HG02938 (cell line): Measurements from ENCODE around the gene HDAC1.
"Not testable (repeated sequence)": the region's sequence is repeated elsewhere in the genome, so short reads cannot be mapped to it uniquely, and the experiment has no call there.

ENCODE experiments used
- ATAC-seq: cut with Tn5 transposase; IDR thresholded peaks from one replicate; pipeline ENCODE4 v1.9.1; 2021; ENCODE audit warnings: mild to moderate bottlenecking, moderate library complexity; ENCODE audit not compliant: unreplicated experiment

Gene HDAC1

GRCh38 chr1:32291708-32292538 is at the start of gene HDAC1:
TSS of gene HDAC1 (plus strand) at chr1:32292083. CDS start at chr1:32292170, 87 bp downstream.
- peak; percentile 85 for ATAC-seq

- no peak for ATAC-seq
Measured at GRCh38 chr1:32242341-32242851, 49.5 kb upstream of the HDAC1 start.

GRCh38 chr1:32246888-32247273 is 45.0 kb upstream of the HDAC1 start, which contains the start of gene FAM167B:
TSS of gene FAM167B (plus strand) at chr1:32247222. CDS start at chr1:32247422, 200 bp downstream.
- ATAC-seq: no peak

DNA sequence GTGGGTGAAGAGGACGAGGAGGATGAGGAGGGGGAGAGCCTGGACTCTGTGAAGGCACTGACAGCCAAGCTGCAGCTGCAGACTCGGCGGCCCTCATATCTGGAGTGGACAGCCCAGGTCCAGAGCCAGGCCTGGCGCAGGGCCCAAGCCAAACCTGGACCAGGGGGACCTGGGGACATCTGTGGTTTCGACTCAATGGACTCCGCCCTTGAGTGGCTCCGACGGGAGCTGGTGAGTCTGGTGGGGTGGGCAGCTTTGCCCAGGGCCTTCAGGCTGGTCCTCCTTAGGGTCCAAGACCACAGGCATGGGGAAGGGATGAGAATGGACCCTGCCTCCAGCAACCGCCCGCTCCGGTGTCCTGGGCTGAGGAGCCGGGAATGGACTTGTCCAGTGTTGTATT is 44.4 kb upstream of the HDAC1 start:
- no peak for ATAC-seq

- no peak for ATAC-seq
Measured at GRCh38 chr1:32247983-32248889, 43.6 kb upstream of the HDAC1 start.

DNA sequence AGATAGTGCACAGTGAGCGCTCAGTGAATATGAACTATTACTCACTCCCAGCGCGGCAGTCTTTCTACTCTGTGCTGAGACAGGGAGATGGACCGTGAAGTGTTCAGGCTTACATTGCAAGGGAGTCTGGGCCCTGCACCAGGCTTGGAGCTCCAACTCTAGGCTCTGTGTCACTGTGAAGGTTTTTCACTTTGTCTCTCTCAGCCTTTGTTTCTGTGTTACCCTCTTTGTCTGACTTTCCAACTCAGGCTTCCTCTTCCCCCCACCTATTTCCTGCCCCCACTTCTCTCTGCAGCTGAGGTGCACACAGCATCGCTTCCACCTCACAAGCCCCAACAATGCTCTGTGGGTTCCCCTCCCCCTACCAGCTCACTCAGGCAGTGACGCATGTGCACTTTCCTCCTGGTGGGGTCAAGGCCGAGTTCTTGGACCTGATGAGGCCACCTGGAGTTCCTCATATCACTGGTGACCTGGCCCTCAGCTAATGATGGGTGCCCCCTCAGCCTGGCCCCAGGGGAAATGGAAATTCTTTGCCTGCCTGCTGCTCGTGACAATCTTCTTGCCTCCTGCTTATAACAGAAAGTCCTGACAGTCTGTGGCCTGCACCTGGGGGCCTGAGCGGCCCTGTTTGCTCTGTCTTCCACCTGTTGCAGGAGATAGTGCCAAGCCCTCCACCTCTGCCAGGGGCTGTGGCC is 41.9 kb upstream of the HDAC1 start:
- ATAC-seq: peak; percentile 49

GRCh38 chr1:32250893-32251716 is 40.8 kb upstream of the HDAC1 start, which contains the start of gene LCK:
TSS of gene LCK (plus strand) at chr1:32251265. CDS start at chr1:32274330, 23,065 bp downstream.
- ATAC-seq: no peak

- ATAC-seq: no peak
Measured at GRCh38 chr1:32255072-32256071, 36.5 kb upstream of the HDAC1 start.

GRCh38 chr1:32256473-32257226 is 35.2 kb upstream of the HDAC1 start:
- no peak for ATAC-seq

- ATAC-seq: no peak
Measured at GRCh38 chr1:32257227-32257508, 34.7 kb upstream of the HDAC1 start.

DNA sequence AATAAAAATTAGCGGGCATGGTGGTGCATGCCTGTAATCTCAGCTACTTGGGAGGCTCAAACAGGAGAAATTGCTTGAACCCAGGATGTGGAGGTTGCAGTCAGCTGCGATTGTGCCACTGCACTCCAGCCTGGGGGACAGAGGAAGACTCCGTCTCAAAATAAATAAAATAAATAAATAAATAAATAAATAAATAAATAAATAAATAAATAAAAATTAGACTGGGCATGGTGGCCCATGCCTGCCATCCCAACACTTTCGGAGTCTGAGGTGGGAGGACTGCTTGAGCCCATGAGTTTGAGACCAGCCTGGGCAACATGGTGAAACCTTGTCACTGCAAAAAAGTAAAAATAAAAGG is 28.7 kb upstream of the HDAC1 start:
- ATAC-seq: not testable (repeated sequence)

DNA sequence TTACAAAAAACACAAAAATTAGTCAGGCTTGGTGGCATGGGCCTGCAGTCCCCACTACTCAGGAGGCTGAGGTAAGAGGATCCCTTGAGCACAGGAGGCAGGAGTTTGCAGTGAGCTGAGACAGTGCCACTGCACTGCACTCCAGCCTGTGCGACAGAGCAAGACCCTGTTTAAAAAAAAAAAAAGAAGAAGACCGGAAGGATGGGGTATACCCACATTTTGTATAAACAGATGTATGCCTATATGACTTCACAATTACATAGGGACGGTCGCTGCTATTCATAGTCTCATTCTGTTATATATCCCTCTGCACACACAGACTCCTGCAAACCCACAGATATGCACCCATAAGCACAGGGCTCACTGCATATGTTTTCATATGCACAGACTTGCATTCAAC is 28.1 kb upstream of the HDAC1 start:
- no peak for ATAC-seq

DNA sequence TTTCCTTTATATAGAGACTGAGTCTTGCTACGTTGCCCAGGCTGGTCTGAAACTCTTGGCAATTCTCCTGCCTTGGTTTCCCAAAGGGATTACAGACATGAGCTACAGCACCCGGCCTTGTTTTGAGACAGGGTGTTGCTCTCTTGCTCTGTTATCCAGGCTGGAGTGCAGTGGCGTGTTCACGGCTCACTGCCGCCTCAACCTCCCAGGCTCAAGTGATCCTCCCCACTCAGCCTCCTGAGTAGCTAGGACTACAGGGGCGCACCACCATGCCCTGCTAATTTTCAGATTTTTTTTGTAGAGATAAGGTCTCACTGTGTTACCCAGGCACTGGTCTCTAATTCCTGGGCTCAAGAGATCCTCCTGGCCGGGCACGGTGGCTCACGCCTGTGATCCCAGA is 26.0 kb upstream of the HDAC1 start:
- ATAC-seq: no peak

GRCh38 chr1:32266921-32267591 is 24.8 kb upstream of the HDAC1 start:
- ATAC-seq: no peak

GRCh38 chr1:32269744-32270143 is 22.1 kb upstream of the HDAC1 start:
- no peak for ATAC-seq

- ATAC-seq: no peak
Measured at GRCh38 chr1:32272557-32273390, 19.1 kb upstream of the HDAC1 start.
